ACHN (cell line): ENCODE results near the gene NR6A1.

Experiments used
- DNase-seq: peaks from one replicate; pipeline ENCODE4 v3.0.0-alpha.2; 2015
- in situ Hi-C: cut with HindIII; loops from 2 replicates; pipeline ENCODE4 v1.10.0; 2017; ENCODE audit warnings: low sequenced_read_pairs, low pct_ligation_motif_present, low pct_unique_long_range_greater_than_20kb

NR6A1 gene

DNA sequence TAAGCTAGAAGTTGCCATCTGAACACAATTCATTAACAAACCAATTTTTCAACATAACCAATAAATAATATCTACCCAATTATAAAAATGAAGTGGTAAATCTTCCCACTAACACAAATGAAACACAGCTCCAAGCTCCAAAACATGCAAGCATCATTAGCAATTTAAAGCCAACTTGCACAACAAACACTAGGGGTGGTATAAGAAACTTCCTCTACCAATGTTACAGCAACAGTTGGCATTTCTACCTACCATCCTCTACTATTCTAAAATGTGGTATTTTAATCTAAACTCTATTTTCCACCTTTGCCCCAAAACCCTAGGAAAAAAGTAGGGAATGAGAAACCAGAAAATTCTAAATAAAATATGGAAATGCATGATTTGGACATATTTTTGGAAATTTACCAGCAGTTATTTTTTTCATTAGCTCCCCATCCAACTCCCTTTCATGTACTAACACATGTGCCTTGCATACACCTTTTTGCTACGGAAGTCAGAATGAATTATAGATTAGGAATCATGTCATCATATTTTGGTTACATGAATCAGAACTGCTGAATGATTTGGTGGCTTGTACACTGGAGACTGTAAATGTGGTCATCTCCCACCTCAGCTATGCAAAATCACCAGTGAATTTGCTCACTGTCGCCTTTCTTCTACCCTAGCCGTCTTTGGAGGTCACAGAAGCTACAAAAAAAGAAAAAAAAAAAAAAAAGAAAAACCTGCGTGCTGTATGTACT, 4.1 kb downstream of the NR6A1 start:
- peak; percentile 29 for DNase-seq
- in situ Hi-C loops: no loop called here

DNA sequence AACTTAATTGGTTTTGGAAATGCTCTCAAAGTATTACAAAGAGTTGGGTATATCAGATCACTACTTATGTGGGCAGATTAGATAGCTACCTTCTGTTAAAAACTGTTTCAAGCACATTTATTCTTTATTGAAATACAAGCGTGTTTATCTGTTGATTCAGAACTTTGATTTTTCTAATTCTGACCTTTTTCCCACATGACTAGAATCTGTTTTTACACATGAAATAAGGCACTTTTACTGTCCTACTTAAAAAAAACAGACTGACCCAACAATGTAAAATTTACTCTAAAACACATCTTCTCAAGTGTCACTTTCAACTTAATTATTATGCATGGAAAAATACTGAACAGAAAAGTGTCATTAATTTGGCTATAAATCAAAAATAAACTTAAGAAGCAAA, 4.8 kb downstream of the NR6A1 start:
- no peak for DNase-seq
- in situ Hi-C loops: no loop called here

DNA sequence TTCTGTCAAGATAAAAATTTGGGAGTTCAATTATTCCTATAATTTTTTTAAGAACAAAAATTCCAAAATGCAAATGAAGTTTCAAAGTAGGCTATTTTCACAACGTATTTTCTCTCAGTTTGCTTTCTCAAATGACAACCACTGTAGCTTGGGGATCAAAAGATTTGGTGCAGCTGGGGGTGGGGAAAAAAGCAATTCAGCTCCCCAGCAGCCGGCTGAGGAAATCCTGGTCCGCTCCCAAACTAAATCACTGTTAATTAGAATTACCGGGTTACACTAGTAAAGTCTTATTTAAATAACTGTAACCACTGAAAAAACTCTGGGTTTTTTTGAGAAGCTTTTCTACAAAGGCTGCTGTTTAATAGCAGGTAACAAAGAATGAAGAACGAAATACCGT, 5.7 kb downstream of the NR6A1 start:
- DNase-seq: no peak
- in situ Hi-C loops: no loop called here

DNA sequence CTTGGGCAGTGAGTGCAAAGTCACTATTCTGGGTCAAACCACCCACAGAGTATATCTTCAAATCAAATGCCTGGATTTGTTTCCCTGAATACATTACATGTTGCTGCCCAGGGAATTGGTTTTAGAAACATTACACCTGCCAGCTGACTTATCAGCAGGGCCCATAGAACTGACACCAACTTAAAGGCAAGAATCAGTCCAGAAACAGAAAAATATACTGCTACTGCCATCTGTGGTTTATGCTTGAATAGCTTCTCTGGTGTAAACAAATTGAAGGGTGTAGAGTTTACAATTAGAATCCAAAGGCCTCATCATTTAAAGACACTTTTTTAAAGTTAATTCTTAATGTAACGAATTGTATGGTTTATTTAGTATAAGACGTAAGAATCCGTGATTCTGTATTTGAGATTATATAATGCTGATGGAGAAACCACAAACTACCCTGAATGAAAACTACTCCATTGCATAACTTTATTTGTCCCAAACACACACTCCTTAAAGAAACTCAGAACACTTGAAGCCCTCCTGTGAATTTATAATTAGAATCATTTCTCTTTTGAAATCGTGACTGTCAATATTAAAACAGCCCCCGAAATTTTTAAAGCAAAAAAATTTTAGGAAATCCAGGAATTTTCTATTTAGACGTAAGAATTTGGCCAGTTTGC, 6.2 kb downstream of the NR6A1 start:
- peak; percentile 25 for DNase-seq
- in situ Hi-C loops: no loop called here

DNA sequence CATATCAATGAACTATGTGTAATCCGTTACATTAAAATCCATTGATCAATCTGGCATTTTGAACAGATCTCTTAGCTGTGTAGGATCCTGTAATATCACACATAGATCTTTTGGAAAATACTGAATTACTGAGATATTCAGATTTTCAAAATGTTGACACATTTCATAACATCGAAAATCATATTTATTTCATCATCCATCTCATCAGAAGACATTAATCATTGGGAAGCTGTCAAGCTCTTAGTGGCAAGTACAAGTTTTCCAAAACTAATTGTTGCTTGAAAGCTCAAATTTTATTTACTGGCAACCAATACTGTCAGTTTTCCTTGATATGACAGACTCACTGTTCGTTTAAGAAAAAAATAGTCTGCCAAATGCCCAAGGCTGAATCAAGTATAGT, 8.5 kb downstream of the NR6A1 start:
- in situ Hi-C loops: no loop called here
- DNase-seq: no peak

DNA sequence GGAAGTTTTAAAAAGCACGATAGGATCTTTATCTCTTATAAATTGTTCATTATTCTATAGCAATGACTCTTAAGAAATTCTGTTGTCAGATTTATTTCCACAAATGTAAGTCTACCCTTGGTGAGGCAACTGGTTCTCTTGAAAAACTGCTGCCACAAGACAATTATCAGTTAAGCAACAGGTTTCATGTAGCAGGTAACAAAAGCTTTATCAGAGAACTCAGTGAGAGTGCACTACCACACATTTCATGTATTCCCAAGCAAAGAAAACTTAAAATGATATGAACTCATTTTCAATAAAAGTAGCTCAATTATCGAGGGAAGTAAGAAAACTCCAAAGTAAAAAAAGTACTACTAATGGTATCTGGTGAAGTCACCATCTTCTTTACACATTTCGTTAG, 9.4 kb downstream of the NR6A1 start:
- DNase-seq: no peak
- in situ Hi-C loops: no loop called here

DNA sequence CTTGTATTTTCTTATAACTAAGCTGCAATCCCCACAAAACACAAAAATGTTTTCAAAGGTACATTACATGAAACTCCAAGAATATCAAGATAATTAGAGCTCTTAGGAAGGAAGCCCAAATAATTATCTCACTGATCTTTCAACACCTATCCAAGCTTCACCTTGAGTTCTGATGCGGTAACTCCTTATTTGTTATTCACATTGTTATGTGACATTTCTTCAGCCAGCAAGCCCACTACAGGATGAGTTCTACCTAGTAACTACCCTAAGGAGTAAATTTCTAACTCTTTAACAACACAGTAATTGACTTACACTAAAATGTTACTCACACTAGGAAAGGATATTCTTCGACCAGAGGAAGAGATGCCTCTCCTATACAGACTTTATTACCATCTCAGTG, 9.9 kb downstream of the NR6A1 start:
- in situ Hi-C loops: no loop called here
- DNase-seq: no peak

DNA sequence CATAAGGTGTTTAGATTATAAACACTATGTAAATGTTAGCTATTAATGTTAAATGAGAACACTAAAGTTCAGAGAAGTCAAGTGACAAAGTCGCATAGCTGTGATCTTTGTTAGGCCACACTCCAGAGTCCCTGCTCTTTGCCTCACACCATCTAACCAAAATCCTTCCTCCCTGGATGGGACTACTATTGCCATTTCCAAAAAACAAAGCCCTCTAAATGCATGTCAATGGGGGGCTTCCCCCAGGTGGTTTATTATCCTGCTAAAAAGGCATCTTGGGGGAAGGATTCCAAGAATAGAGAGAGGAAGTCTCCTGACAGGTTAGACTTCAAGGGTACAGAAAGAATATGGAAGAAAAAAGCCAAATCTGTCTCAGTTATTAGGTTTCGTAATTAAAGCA, 10.4 kb downstream of the NR6A1 start:
- in situ Hi-C loops: no loop called here
- no peak for DNase-seq

DNA sequence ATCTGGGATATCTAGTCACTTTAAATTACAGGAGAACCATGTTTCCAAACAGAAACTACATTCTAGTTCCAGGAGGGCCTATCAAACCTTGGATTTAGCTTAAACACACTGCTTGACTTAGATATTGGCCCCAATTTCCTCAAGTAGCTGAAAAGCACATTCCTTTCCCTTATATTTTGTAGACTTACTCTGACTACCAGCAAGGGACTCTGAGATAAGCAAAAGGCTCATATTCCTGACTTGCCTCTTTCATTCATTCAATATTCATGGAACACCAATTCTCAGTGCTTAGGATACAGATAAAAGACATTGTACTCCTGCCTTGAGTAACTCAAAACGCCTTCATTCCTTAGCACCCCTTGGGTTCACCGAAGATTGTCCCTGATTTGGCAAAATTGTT, 11.8 kb downstream of the NR6A1 start:
- in situ Hi-C loops: no loop called here
- no peak for DNase-seq

DNA sequence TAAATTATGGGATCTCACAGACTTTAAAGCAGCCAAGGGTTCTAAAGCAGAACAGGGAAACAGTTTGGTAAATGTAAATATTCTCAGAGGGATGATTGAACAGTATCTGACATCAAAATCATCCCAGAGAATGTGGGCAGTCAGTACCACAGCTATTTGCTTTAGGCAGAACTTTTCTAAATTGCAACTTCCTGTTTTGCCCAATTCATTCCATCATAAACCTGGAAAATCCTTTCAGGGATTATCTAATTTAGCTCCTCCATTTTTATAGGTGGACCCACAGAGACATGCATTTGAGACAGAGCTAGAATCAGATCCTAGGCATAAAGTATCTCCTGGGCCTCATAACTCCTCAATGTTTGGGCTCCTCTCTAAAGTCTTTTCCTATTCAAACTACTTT, 12.4 kb downstream of the NR6A1 start:
- DNase-seq: no peak
- in situ Hi-C loops: no loop called here

DNA sequence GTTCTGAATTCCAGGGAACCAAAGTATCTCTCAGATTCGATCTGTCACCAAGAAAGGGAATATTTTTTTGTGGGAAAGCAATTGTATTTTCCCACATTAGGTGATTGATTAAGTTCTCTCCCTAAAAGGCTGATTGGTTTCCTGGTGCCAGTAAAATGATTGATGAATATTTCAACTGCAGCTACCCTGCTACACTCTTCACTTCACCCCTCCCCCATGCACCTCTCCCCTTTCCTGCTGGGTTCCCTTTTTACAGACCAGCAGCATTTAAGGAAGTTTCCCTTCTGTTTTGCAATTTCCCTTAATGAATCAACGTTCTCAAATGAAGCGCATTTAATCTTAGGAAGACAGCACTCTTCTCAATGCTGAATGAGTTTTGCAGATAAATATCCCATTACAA, 13.1 kb downstream of the NR6A1 start:
- DNase-seq: no peak
- in situ Hi-C loops: no loop called here

DNA sequence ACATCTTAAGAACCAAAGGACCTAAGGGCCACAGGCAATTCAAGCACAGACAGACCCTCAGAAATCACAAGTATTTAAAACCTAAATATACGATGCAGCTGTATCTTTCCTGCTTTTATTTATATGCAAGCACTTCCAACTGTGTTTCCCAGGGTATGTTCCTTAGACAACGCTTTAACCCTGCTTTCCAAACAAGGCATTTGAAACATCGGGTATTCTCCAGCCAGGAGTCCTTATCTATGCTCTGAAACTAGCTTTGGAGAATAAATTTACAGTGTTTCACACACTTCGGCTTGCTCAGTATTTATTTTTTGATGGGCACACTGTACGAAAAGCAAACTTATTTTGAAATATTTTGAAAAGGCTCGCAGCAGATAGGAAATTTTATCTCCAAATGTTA, 13.5 kb downstream of the NR6A1 start:
- no peak for DNase-seq
- in situ Hi-C loops: no loop called here

DNA sequence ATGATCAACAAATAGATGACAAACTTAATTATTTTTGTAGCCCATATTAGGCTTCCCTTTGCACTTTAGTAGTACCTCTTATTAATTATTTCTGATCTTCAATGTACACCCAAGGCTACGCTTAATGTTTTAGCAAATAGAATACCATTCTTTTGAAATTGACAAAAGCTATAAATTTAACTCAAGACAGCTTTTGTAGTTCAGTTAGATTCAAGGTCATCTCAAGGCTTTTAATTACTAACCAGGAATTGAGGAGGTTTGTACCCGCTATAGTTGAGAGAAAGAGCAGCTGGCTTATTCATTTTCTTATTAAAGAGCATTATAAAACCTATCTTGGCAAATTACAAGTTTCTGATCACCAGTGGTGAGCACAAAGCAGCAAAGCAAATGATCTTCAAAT, 15.1 kb downstream of the NR6A1 start:
- in situ Hi-C loops: no loop called here
- DNase-seq: no peak

DNA sequence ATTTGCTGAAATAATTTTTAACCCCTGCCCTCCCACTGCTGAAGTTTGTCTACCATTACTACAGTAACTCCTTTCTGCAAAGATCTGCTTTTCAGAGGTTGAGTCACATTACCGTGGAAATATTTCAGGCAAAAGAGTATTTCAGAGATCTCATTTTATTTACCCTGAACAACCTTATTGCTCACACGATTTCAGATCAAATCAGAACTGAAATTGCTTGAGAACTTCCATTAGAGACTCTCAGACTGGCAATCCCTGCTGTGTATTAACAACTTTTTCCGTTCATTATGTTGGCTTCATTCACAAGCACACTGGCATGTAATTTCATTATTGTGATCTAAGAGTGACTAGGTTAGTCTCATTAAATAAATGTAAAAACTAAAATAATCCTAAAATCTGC, 16.1 kb downstream of the NR6A1 start:
- in situ Hi-C loops: no loop called here
- DNase-seq: no peak

DNA sequence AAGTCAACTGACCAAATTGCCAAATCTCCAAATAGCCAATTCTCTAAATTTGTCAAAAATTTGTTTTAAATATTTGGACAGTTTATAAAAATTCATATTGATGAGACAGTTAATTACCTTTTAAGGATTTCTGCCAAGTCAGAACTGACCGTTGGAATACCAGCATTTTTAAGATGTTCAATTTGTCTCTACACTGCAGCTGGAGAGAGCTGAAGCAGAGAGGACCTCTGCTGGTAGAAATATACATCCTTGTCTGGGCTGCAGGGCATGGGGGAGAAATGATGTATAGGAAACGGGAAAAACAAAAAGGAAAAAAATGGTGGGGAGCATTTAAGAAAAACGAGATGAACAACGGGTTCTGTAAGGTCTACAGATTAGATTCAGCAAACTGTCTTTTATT, 16.8 kb downstream of the NR6A1 start:
- no peak for DNase-seq
- in situ Hi-C loops: no loop called here

DNA sequence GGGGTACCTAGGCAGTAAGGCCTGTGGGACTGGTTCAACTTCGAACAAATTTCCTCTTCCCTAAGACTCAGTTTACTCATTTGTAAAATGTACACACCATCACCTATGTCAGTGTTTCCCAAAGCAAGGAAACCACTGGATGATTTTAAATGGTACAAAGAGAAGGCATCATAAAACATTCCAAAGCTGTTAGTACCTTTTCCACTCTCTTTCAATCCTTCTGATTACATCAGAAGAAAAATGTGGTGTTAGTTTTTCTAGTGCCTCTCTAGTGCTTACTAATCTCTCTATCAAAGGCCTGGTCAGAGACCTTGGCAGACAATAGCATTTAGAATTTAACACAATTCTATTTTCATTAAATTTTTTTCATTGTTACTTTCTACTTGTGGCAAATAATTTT, 18.1 kb downstream of the NR6A1 start:
- in situ Hi-C loops: no loop called here
- peak; percentile 56 for DNase-seq

DNA sequence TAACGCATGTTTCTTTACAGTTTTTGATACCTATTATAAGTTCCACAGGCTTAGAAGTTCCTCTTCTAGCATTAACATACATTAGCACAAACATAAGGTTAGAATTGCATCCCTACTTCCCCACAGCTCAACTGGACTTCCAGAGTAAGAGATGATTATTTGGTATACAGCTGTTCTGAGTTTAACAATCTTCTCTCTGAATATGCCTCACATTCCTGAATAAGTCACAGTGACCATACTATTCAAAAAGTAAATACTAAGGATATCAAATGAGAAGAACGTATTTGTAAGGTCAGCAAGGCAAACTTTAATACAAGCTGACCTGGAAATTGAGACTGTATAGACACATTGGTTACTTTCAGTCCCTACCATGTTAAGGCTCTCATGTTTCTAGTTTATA, 21.3 kb downstream of the NR6A1 start:
- DNase-seq: no peak
- in situ Hi-C loops: no loop called here

DNA sequence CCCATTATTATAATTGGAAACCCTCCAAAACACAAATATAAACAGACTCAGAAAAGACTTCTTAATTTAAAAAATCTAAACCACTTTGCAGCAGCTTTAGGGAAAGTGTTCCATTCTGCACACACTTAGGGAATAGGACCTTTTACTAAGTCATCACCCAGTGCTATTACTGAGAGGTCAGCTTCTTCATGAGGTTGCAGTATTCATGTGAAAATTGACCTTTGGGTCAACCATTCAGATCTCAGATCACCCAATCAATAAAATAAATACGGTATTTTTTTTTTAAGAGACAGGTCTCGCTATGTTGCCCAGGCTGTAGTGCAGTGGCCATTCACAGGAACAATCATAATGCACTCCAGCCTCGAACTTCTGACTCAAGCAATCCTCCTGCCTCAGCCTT, 21.8 kb downstream of the NR6A1 start:
- in situ Hi-C loops: no loop called here
- no peak for DNase-seq

DNA sequence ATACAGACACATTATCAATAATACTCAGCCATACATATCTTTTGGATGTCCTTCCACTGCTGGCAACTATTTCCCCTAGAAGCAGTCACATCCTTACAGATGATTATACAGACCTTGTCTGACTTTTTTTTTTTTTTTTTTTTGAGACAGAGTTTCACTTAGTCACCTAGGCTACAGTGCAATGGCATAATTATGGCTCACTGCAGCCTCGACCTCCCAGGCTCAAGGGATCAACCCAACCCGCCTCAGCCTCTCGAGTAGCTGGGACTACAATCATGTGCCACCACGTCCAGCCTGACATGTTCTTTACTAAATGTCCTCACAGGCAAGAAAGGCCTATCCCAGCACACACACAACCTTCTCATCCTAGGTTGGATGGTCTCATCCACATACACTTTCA, 24.0 kb downstream of the NR6A1 start:
- in situ Hi-C loops: no loop called here
- no peak for DNase-seq

DNA sequence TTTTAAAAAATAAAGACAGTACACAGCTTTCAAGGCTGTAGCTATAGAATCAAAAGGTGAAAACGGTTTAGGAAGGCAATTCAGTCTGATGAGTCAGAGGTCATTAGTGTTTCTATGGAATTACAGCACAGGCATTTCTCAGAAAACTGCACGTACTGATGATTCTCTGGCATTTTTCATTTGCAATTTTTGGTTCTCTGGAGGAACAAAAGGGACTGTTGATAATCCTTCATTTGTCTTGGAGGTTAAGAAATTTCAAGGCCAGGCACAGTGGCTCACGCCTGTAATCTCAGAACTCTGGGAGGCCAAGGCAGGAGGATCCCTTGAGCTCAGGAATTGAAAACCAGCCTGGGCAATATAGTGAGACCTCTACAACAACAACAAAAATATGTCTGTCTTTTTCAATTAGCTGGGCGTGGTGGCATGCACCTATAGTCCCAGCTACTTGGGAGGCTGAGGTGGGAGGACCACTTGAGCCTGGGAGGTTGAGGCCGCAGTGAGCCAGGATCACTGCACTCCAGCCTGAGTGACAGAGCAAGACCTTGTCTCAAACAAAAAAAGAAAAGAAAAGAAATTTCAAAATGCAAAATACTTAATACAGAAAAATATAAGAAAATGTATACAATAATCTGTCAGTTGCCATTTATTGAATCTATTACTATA, 27.3 kb downstream of the NR6A1 start:
- in situ Hi-C loops: no loop called here
- DNase-seq: peak; percentile 16
